Loucy (cell line): ENCODE data around the gene CENPF.

Experiments
- H2AFZ ChIP-seq: fragments of 200-600 bp; sonication (generic); 2 replicates; pipeline ENCODE4 v1.6.0; 2016; ENCODE audit warnings: antibody characterized with exemption, mild to moderate bottlenecking, low read length, moderate library complexity
- H3F3A ChIP-seq: fragments of 200-600 bp; 2 replicates; pipeline ENCODE4 v1.6.0; 2016; ENCODE audit warnings: antibody characterized with exemption, low read depth, mild to moderate bottlenecking
- H3K27me3 ChIP-seq: fragments of 200-600 bp; sonication (generic); 2 replicates; pipeline ENCODE4 v1.6.1; 2014; ENCODE audit warnings: low read length, mild to moderate bottlenecking; ENCODE audit not compliant: insufficient read depth, poor library complexity, severe bottlenecking
- H3K36me3 ChIP-seq: fragments of 200-600 bp; sonication (generic); 2 replicates; pipeline ENCODE4 v1.6.1; 2016; ENCODE audit warnings: low read length; ENCODE audit not compliant: insufficient read depth
- H3K4me1 ChIP-seq: fragments of 200-600 bp; sonication (generic); 2 replicates; pipeline ENCODE4 v1.5.1; 2014; ENCODE audit warnings: low read length, mild to moderate bottlenecking; ENCODE audit not compliant: insufficient read depth, poor library complexity, severe bottlenecking
- H3K4me2 ChIP-seq: fragments of 200-600 bp; sonication (generic); 2 replicates; pipeline ENCODE4 v1.6.0; 2014; ENCODE audit warnings: antibody characterized with exemption, low read length, low read depth, mild to moderate bottlenecking; ENCODE audit not compliant: poor library complexity, severe bottlenecking
- H3K4me3 ChIP-seq: fragments of 200-600 bp; sonication (generic); 2 replicates; pipeline ENCODE4 v1.5.1; 2014; ENCODE audit warnings: low read length, mild to moderate bottlenecking, mixed read lengths; ENCODE audit not compliant: poor library complexity, severe bottlenecking
- H3K79me2 ChIP-seq: fragments of 200-600 bp; sonication (generic); 2 replicates; pipeline ENCODE4 v1.6.1; 2014; ENCODE audit warnings: low read length; ENCODE audit not compliant: insufficient read depth
- H3K9ac ChIP-seq: fragments of 200-600 bp; sonication (generic); 2 replicates; pipeline ENCODE4 v1.6.0; 2014; ENCODE audit warnings: mild to moderate bottlenecking, low read depth, low read length, moderate library complexity; ENCODE audit not compliant: poor library complexity, severe bottlenecking
- H3K9me2 ChIP-seq: fragments of 200-600 bp; sonication (generic); replicated peaks from 2 replicates; pipeline ENCODE4 v1.6.1; 2016; ENCODE audit warnings: low read depth, low read length, mixed read lengths
- H3K9me3 ChIP-seq: fragments of 200-600 bp; sonication (generic); 2 replicates; pipeline ENCODE4 v1.6.1; 2014; ENCODE audit warnings: mild to moderate bottlenecking, antibody characterized with exemption, low read length, low read depth; ENCODE audit not compliant: insufficient read depth
- H4K20me1 ChIP-seq: fragments of 200-600 bp; sonication (generic); 2 replicates; pipeline ENCODE4 v1.6.0; 2014; ENCODE audit warnings: antibody characterized with exemption, low read length, mild to moderate bottlenecking; ENCODE audit not compliant: insufficient read depth, poor library complexity, severe bottlenecking
- CTCF ChIP-seq: fragments of 200-600 bp; sonication (generic); conservative IDR thresholded peaks from 2 replicates; pipeline ENCODE4 v1.5.1; 2014; ENCODE audit warnings: mild to moderate bottlenecking, antibody characterized with exemption, low read length
- EZH2phosphoT487 ChIP-seq: fragments of 200-600 bp; IDR thresholded peaks from 2 replicates; pipeline ENCODE4 v1.6.1; 2018; ENCODE audit warnings: antibody characterized with exemption, mild to moderate bottlenecking, moderate library complexity, borderline replicate concordance

The CENPF gene

GRCh38 chr1:214565310-214565709, 37.7 kb upstream of the CENPF start:
- no peak overlapping the region for H2AFZ ChIP-seq
- H3K4me1 ChIP-seq = no peaks in the 10 kb centered on the region

GRCh38 chr1:214566158-214567104, 36.6 kb upstream of the CENPF start:
- H3K4me3 ChIP-seq = no peak overlapping the region

More at GRCh38 chr1:214565310-214565709, 37.7 kb upstream of the CENPF start:
- H3F3A ChIP-seq = no peaks in the 10 kb centered on the region
- H3K9ac ChIP-seq = no peak overlapping the region
- H4K20me1 ChIP-seq = no peaks in the 10 kb centered on the region
- H3K4me3 ChIP-seq = no peak overlapping the region
- no peaks in the 10 kb centered on the region for H3K9me2 ChIP-seq
- no peaks in the 10 kb centered on the region for H3K79me2 ChIP-seq
- no peak for TF ChIP-seq CTCF
- TF ChIP-seq EZH2phosphoT487 = no peak
- no peaks in the 10 kb centered on the region for H3K27me3 ChIP-seq
- no peaks in the 10 kb centered on the region for H3K36me3 ChIP-seq
- no peak overlapping the region for H3K4me2 ChIP-seq
- no peaks in the 10 kb centered on the region for H3K9me3 ChIP-seq

GRCh38 chr1:214567481-214567980, 35.5 kb upstream of the CENPF start:
- TF ChIP-seq EZH2phosphoT487 (no peak), CTCF (no peak)
- Histone ChIP-seq H3K9me3 (no peaks in the 10 kb centered on the region), H3K4me2 (no peak overlapping the region), H3K79me2 (no peaks in the 10 kb centered on the region), H3K9ac (no peak overlapping the region), H2AFZ (no peak overlapping the region), H4K20me1 (no peaks in the 10 kb centered on the region), H3K9me2 (no peaks in the 10 kb centered on the region), H3K4me1 (no peaks in the 10 kb centered on the region), H3K36me3 (no peaks in the 10 kb centered on the region), H3K4me3 (no peak overlapping the region), H3K27me3 (no peaks in the 10 kb centered on the region), H3F3A (no peaks in the 10 kb centered on the region)

More at GRCh38 chr1:214566158-214567104, 36.6 kb upstream of the CENPF start:
- H3K36me3 ChIP-seq = no peaks in the 10 kb centered on the region
- H3K27me3 ChIP-seq = no peaks in the 10 kb centered on the region
- no peaks in the 10 kb centered on the region for H3K9me3 ChIP-seq
- H3K4me1 ChIP-seq = no peaks in the 10 kb centered on the region
- TF ChIP-seq CTCF (no peak), EZH2phosphoT487 (no peak)
- H4K20me1 ChIP-seq = no peaks in the 10 kb centered on the region
- no peaks in the 10 kb centered on the region for H3K9me2 ChIP-seq
- H3K9ac ChIP-seq = no peak overlapping the region
- H2AFZ ChIP-seq = no peak overlapping the region
- H3K4me2 ChIP-seq = no peak overlapping the region
- H3K79me2 ChIP-seq = no peaks in the 10 kb centered on the region
- no peaks in the 10 kb centered on the region for H3F3A ChIP-seq
